ENCODE data around the gene UQCRQ.

Gene UQCRQ

DNA sequence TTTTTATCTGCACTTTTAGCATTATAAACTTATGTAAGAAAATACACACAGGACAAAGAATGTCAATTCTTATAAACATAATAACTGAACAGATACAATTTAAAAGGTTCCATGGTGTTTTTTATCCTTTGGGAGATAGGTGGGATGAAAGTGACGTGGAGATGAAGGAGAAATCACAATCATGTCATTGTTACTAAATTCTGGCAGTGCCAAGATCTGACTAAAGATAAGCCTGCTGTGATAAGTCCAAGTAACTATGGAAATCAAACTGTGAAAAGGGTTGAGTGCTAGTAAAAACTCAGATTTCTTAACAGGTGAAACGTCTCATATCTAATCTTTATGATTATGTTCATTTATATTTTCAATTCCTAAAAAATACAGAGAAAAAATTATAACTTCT is 18.1 kb downstream of the UQCRQ start (continued):
- TF ChIP-seq, protein P1, sequence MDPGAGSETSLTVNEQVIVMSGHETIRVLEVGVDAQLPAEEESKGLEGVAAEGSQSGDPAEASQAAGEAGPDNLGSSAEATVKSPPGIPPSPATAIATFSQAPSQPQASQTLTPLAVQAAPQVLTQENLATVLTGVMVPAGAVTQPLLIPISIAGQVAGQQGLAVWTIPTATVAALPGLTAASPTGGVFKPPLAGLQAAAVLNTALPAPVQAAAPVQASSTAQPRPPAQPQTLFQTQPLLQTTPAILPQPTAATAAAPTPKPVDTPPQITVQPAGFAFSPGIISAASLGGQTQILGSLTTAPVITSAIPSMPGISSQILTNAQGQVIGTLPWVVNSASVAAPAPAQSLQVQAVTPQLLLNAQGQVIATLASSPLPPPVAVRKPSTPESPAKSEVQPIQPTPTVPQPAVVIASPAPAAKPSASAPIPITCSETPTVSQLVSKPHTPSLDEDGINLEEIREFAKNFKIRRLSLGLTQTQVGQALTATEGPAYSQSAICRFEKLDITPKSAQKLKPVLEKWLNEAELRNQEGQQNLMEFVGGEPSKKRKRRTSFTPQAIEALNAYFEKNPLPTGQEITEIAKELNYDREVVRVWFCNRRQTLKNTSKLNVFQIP (CRISPR knock-in tag; IDR thresholded peaks at IDR 0.05; ENCODE audit: borderline replicate concordance, low read depth), result no peak
- no peak for TF ChIP-seq ZNF70 (CRISPR knock-in tag; IDR thresholded peaks at IDR 0.05)

DNA sequence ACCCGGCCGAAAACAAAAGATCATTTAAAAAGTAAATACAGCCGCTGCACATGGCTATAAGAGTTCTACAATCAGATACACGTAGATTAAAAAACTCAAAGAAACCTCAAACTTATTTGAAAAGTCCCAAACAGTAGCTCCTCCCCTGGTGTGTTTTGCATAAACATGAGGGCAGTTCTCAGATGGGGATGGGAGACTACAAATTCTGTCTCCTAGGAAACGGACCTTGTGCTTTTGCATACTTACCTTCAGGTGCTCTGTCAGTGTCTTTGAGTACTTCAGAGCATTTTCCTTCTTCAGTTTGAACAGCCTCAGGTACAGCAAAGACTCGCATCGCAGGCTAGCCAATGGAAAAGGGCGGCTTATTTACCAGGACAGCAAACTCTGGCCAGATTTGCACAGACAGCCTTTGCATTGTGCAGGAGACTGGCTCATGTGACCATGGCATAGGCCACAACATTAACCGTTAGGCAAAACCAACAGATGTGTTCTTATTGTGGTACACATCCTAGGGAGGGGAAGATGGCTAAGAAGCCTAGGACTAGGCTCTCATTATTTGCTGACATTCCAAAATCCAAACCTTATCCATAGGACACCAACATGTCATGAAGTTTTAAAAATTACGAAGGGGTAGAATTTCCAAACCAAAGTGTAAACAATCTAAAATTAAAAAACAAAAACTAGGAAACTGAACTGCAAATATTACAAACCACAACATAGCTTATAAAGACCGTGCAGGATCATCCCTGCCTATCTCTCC is 19.8 kb downstream of the UQCRQ start:
- ATAC-seq, result no peak
- TF ChIP-seq OSR1 (CRISPR knock-in tag; IDR thresholded peaks at IDR 0.05) (no peak), ZFP3 (CRISPR knock-in tag; IDR thresholded peaks at IDR 0.05) (no peak), ESRRG (CRISPR knock-in tag; IDR thresholded peaks at IDR 0.05) (no peak), ZNF8 (CRISPR knock-in tag; IDR thresholded peaks at IDR 0.05) (no peak), GLIS3 (CRISPR knock-in tag; IDR thresholded peaks at IDR 0.05) (no peak), CSDC2 (CRISPR knock-in tag; IDR thresholded peaks at IDR 0.05) (no peak), ISL1 (CRISPR knock-in tag; IDR thresholded peaks at IDR 0.05) (no peak)
- TF ChIP-seq, protein P2, sequence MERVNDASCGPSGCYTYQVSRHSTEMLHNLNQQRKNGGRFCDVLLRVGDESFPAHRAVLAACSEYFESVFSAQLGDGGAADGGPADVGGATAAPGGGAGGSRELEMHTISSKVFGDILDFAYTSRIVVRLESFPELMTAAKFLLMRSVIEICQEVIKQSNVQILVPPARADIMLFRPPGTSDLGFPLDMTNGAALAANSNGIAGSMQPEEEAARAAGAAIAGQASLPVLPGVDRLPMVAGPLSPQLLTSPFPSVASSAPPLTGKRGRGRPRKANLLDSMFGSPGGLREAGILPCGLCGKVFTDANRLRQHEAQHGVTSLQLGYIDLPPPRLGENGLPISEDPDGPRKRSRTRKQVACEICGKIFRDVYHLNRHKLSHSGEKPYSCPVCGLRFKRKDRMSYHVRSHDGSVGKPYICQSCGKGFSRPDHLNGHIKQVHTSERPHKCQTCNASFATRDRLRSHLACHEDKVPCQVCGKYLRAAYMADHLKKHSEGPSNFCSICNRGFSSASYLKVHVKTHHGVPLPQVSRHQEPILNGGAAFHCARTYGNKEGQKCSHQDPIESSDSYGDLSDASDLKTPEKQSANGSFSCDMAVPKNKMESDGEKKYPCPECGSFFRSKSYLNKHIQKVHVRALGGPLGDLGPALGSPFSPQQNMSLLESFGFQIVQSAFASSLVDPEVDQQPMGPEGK (CRISPR knock-in tag; IDR thresholded peaks at IDR 0.05; ENCODE audit: borderline replicate concordance), result no peak
- TF ChIP-seq, protein P3, sequence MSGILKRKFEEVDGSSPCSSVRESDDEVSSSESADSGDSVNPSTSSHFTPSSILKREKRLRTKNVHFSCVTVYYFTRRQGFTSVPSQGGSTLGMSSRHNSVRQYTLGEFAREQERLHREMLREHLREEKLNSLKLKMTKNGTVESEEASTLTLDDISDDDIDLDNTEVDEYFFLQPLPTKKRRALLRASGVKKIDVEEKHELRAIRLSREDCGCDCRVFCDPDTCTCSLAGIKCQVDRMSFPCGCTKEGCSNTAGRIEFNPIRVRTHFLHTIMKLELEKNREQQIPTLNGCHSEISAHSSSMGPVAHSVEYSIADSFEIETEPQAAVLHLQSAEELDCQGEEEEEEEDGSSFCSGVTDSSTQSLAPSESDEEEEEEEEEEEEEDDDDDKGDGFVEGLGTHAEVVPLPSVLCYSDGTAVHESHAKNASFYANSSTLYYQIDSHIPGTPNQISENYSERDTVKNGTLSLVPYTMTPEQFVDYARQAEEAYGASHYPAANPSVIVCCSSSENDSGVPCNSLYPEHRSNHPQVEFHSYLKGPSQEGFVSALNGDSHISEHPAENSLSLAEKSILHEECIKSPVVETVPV (CRISPR knock-in tag; IDR thresholded peaks at IDR 0.05), result no peak
- TF ChIP-seq, protein P1 (CRISPR knock-in tag; IDR thresholded peaks at IDR 0.05; ENCODE audit: borderline replicate concordance, low read depth), result no peak

DNA sequence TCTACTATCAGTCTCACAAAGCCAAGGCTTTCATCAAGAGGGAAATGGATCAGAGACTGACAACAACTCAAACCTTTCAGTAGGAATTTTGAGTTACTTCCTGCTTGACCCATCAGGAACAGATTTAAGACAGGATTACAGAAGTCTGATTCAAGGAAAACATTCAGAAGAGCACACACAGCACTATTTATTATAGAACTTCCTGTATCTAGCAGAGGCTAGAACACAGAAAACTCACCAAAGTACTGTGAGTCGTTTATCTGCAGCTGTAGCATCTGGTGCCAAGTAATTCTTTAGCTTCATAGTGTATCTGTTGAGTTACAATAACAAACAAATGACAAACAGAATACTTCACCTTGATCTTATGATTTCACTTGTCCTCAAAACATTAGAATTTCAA is 20.8 kb downstream of the UQCRQ start:
- TF ChIP-seq, protein P4, sequence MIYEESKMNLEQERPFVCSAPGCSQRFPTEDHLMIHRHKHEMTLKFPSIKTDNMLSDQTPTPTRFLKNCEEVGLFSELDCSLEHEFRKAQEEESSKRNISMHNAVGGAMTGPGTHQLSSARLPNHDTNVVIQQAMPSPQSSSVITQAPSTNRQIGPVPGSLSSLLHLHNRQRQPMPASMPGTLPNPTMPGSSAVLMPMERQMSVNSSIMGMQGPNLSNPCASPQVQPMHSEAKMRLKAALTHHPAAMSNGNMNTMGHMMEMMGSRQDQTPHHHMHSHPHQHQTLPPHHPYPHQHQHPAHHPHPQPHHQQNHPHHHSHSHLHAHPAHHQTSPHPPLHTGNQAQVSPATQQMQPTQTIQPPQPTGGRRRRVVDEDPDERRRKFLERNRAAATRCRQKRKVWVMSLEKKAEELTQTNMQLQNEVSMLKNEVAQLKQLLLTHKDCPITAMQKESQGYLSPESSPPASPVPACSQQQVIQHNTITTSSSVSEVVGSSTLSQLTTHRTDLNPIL (CRISPR knock-in tag; IDR thresholded peaks at IDR 0.05; ENCODE audit: low read depth), result no peak
- no peak for TF ChIP-seq ESRRG (CRISPR knock-in tag; IDR thresholded peaks at IDR 0.05)
- TF ChIP-seq, protein P3 (CRISPR knock-in tag; IDR thresholded peaks at IDR 0.05), result no peak
- TF ChIP-seq, protein P1 (CRISPR knock-in tag; IDR thresholded peaks at IDR 0.05; ENCODE audit: borderline replicate concordance, low read depth), result no peak
- TF ChIP-seq, protein P5, sequence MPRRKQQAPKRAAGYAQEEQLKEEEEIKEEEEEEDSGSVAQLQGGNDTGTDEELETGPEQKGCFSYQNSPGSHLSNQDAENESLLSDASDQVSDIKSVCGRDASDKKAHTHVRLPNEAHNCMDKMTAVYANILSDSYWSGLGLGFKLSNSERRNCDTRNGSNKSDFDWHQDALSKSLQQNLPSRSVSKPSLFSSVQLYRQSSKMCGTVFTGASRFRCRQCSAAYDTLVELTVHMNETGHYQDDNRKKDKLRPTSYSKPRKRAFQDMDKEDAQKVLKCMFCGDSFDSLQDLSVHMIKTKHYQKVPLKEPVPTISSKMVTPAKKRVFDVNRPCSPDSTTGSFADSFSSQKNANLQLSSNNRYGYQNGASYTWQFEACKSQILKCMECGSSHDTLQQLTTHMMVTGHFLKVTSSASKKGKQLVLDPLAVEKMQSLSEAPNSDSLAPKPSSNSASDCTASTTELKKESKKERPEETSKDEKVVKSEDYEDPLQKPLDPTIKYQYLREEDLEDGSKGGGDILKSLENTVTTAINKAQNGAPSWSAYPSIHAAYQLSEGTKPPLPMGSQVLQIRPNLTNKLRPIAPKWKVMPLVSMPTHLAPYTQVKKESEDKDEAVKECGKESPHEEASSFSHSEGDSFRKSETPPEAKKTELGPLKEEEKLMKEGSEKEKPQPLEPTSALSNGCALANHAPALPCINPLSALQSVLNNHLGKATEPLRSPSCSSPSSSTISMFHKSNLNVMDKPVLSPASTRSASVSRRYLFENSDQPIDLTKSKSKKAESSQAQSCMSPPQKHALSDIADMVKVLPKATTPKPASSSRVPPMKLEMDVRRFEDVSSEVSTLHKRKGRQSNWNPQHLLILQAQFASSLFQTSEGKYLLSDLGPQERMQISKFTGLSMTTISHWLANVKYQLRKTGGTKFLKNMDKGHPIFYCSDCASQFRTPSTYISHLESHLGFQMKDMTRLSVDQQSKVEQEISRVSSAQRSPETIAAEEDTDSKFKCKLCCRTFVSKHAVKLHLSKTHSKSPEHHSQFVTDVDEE (CRISPR knock-in tag; IDR thresholded peaks at IDR 0.05), result no peak
- TF ChIP-seq, protein P2 (CRISPR knock-in tag; IDR thresholded peaks at IDR 0.05; ENCODE audit: borderline replicate concordance), result no peak
- ATAC-seq, result no peak

Data from SK-N-SH treated with all-trans-retinoic acid at 6 μM for 48 hours (cell line).